Activated naive CD4-positive, alpha-beta T cell (primary cell): ENCODE data around the gene SF3B6.
A peak's percentile ranks its signal among the peaks of the same experiment; 100 is the strongest.
"Not testable (repeated sequence)": the region's sequence is repeated elsewhere in the genome, so short reads cannot be mapped to it uniquely, and the experiment has no call there.

Experiments used
- DNase-seq, 4 experiments: peaks; one replicate each; lab custom pipeline; 2025; lab: John Stamatoyannopoulos, UW

SF3B6 gene

GRCh38 chr2:24075915-24076848 lies at the start of gene SF3B6:
Gene SF3B6, minus strand, starts transcription at chr2:24076326. Its CDS starts 97 bp downstream, at chr2:24076229.
- peak; percentile 92 to 99 (median 97) for DNase-seq

GRCh38 chr2:24123922-24124580 lies 47.9 kb upstream of the SF3B6 start:
- peak in 1 of 4 experiments; percentile 10 for DNase-seq

GRCh38 chr2:24123195-24123921 lies 47.2 kb upstream of the SF3B6 start, which contains the start of the genes FAM228B and PFN4:
Gene FAM228B, plus strand, starts transcription at chr2:24123469. Its CDS starts 893 bp downstream, at chr2:24124362.
Gene PFN4, minus strand, starts transcription at chr2:24123334. Its CDS starts 799 bp downstream, at chr2:24122535.
- peak; percentile 6 to 44 (median 10) for DNase-seq

GRCh38 chr2:24122366-24123194 lies 46.5 kb upstream of the SF3B6 start:
- no peak for DNase-seq

GRCh38 chr2:24121469-24121868 lies 45.3 kb upstream of the SF3B6 start:
- DNase-seq, result no peak

- no peak for DNase-seq
Observed at GRCh38 chr2:24121066-24121465, 44.9 kb upstream of the SF3B6 start.

GRCh38 chr2:24117902-24118301 lies 41.8 kb upstream of the SF3B6 start:
- DNase-seq, result no peak

- no peak for DNase-seq
Observed at GRCh38 chr2:24115057-24115456, 38.9 kb upstream of the SF3B6 start.

GRCh38 chr2:24111407-24111901 lies 35.3 kb upstream of the SF3B6 start:
- DNase-seq, result no peak

- no peak for DNase-seq
Observed at GRCh38 chr2:24110660-24111303, 34.7 kb upstream of the SF3B6 start.

- not testable (repeated sequence) for DNase-seq
Observed at GRCh38 chr2:24109431-24109830, 33.3 kb upstream of the SF3B6 start.

GRCh38 chr2:24107336-24107735 lies 31.2 kb upstream of the SF3B6 start:
- no peak for DNase-seq

GRCh38 chr2:24106786-24107185 lies 30.7 kb upstream of the SF3B6 start:
- DNase-seq, result no peak

GRCh38 chr2:24105816-24106215 lies 29.7 kb upstream of the SF3B6 start:
- DNase-seq, result no peak

GRCh38 chr2:24104906-24105305 lies 28.8 kb upstream of the SF3B6 start:
- no peak for DNase-seq

GRCh38 chr2:24104110-24104650 lies 28.1 kb upstream of the SF3B6 start:
- no peak for DNase-seq

GRCh38 chr2:24102677-24103076 lies 26.6 kb upstream of the SF3B6 start:
- DNase-seq, result no peak

- DNase-seq, result no peak
Observed at GRCh38 chr2:24101992-24102391, 25.9 kb upstream of the SF3B6 start.

GRCh38 chr2:24100732-24101131 lies 24.6 kb upstream of the SF3B6 start:
- not testable (repeated sequence) for DNase-seq

GRCh38 chr2:24095171-24095677 lies 19.1 kb upstream of the SF3B6 start:
- not testable (repeated sequence) for DNase-seq
